Activated T-cell treated with anti-CD3 and anti-CD28 coated beads for 4 hours (primary cell): ENCODE results near the gene UBE2E2.

Experiments used
- DNase-seq: peaks from one replicate; pipeline ENCODE4 v3.0.0-alpha.2; 2020

UBE2E2 gene

DNA sequence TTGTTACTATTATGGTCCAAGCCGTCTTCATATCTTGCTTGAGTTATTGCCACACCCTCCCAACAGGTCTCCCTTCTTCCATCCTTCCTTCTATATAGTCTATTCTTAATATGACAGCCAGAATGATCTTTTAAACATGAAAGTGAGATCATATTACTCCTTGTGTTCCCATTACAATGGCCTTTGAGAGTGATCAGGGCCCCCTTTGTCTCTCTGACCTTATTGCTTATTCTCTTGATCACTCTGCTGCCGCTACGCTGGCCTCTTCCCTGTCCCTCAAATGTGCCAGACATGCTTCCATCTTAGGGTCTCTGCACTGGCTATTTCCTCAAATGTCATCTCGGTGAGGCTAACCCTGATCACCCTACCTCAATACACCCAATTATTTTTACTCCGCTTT is 38.1 kb downstream of the UBE2E2 start:
- no peak for DNase-seq

DNA sequence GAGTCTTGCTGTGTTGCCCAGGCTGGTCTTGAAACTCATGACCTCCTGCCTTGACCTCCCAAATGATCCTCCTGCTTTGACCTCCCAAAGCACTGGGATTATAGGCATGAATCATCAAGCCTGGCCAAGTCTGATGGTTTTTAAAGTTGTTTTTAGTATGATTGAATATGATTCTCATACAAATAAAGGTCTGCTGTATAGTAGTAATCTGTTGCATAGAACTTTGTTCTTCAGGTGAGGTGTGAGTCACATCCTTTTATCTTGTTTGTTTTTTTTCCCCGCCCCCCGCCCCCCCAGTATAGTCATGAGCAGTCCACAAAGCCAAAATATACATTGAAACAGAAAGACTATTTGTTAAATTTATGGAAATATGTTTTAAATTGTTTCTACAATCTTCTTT is 39.0 kb downstream of the UBE2E2 start:
- no peak for DNase-seq

DNA sequence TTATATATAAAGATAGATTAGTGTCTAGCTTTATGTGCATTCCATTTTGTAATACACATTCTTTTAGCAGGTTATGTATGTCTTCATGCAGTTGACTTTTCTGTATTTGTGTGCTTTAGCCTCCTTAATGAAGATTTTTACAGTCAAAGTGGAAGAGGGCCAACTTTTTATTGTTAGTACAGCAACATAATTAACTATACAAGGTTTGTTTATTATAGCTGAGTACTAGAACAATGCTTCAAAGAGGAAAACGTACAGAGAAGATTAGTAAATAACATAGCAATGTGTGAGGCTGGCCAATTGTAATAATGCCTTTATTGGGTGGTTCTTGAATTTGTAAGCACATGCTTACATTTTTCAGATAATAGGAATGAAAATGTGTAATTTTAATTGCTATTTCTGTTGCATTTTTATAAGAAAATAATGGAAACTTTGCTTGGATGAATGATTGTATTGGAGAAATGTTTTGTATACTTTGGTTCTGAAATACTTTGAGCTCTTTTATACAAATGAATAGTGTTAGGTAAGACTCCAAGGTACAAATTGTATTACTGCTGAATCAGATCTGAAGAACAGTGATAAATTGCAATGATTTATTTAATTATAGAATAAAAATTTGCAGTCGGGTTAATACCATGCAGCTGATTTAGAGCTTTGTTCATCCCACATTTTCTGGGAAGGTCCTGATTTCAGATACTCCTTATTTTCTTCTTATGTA is 41.4 kb downstream of the UBE2E2 start:
- DNase-seq: no peak

- DNase-seq: no peak
Measured at GRCh38 chr3:23246651-23247050, 43.5 kb downstream of the UBE2E2 start.

DNA sequence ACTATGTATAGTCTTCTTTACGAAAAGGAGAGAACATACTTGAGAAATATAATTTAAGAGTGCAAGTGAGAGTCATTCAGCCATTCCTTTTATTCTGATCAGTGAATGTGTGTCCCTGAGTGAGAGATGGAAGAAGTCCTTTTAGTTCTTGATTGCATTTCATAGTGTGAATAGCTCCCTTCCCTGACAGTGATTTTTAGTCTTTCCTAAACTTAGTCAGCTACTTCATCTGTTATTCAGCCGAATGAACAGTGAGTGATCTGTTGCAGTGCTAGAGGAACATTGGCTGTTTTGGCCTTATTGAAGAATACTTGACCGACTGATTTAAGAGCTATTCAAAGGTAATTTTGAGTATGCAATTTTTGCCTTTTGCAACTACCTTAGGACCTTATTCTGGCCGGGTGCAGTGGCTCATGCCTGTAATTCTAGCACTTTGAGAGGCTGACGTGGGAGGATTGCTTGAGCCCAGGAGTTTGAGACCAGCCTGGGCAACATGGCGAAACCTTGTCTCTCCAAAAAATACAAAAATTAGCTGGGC is 45.5 kb downstream of the UBE2E2 start:
- no peak for DNase-seq

DNA sequence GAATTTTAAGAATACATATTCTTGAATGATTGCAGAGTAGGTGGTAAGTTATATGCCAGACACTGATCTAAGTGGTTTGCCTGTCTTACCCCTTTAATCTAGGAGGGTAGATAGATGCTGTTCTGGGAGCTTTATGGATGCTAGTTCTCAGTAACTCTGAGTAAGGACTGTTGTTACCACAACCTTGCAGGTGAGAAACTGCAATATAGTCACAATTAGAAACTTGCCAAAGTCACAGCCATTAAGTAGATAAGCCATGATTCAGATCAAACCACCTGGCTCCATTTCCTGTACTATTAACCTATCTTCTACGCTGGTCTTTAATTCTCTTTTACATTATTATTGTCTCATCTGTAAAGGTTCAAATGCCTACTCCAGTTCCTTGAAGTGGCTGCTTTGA is 46.8 kb downstream of the UBE2E2 start:
- no peak for DNase-seq

- DNase-seq: no peak
Measured at GRCh38 chr3:23252122-23252521, 49.0 kb downstream of the UBE2E2 start.

DNA sequence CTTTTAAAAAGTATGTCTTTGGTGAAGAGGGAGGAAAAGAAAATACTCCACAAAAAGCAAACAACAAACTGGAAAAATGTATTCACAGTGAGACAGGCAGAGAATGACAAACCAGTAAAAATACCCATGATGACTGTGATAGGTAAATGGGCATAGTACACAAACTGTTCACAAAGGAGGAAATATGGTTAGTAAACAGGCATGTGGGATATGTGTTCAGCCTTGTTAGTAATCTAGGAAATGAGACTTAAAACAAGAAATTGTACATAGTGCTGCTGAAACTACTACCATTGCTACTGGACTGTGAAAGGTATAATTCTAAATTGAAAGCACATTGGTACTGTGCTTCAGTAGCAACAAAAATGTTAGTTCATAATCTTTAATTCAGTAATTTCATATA is 50.1 kb downstream of the UBE2E2 start:
- DNase-seq: no peak

- DNase-seq: no peak
Measured at GRCh38 chr3:23254282-23254681, 51.2 kb downstream of the UBE2E2 start.

GRCh38 chr3:23254835-23255234 is 51.7 kb downstream of the UBE2E2 start:
- DNase-seq: no peak

DNA sequence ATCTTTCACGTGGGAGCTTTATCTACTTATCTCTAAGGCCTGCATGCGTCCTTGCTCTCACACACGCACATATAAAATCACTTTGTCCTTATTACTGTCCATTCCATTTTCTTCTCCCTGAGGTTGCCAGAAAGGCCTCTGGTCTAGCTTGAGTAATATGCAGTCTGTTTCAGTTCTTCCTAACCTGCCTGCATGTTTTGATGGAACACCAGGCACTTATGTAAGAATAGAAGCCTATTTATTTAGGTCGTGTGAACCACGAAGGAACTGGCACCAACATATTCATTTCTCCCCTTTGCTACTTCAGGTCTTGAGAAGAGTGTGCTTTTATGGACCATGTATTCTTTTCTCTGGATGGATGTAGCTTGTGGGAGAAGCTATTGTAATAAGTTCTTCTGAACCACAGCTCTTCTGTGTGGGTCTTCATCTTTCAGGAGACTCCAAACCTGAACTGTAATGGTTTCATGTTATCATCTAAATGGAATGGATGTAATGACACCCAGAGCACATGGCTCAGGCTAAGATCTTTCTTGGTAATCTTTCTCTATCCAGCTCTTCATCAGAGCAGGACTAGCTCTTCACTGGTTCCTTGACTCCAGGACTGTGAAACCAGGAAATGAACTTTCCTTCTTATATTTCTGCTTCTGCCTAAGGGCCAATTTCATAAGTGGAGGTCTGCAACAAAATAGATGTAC is 53.8 kb downstream of the UBE2E2 start:
- DNase-seq: no peak

DNA sequence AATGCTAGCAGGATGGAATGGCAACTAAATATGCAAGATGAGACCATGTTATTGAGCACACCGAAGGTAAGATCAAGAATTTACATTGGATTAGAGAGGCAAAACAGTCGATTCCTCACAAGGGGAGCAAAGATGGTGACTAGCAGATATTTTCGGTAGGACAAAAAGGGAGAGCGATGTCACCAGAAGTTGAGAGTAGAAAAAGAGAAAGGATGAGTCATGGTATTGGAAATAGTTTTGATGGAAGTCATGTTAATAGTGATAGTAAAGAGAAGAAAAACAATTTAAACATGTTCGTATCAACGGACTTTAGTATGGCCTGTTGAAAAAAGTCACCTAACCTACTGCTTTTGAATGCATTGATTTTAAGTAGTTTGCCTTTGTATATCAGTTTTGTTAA is 55.0 kb downstream of the UBE2E2 start:
- no peak for DNase-seq

GRCh38 chr3:23259515-23259914 is 56.4 kb downstream of the UBE2E2 start:
- no peak for DNase-seq

- DNase-seq: no peak
Measured at GRCh38 chr3:23262766-23263165, 59.6 kb downstream of the UBE2E2 start.

DNA sequence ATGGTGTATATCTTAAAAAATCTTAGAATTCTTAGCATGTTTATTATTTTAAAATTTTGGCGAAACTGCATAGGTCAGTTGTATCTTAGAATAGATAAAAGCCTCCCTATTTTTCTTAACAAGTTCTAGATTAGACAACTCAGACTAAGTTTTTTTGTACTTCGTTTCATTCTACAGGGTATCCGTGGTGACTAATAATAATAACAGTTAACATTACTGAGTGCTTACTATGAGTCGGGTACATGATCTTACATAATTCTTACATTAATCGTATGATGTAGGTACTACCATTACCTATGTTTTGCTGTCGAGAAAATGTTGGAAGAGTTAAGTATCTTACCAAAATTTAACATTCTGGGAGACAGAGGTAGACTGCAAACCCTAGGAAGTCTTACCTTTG is 60.7 kb downstream of the UBE2E2 start:
- no peak for DNase-seq

GRCh38 chr3:23264413-23264812 is 61.3 kb downstream of the UBE2E2 start:
- no peak for DNase-seq

- DNase-seq: no peak
Measured at GRCh38 chr3:23270423-23270822, 67.3 kb downstream of the UBE2E2 start.

GRCh38 chr3:23271876-23272741 is 69.0 kb downstream of the UBE2E2 start:
- DNase-seq: no peak

DNA sequence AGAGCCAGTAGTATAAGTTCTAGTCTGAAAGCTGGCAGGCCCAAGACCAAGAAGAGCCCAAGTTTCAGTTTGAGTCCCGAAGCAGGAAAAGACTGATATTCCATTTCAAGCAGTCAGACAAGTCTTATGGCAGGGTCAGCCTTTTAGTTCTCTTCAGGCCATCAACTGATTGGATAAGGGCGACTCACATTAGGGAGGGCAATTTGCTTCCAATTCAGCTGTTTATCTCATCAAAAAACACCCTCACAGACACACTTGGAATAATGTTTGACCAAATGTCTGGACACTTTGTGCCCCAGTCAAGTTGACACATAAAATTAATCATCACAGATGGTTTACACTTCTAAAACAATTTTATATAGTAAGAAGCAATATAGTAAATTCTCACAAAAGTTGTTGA is 69.7 kb downstream of the UBE2E2 start:
- no peak for DNase-seq

DNA sequence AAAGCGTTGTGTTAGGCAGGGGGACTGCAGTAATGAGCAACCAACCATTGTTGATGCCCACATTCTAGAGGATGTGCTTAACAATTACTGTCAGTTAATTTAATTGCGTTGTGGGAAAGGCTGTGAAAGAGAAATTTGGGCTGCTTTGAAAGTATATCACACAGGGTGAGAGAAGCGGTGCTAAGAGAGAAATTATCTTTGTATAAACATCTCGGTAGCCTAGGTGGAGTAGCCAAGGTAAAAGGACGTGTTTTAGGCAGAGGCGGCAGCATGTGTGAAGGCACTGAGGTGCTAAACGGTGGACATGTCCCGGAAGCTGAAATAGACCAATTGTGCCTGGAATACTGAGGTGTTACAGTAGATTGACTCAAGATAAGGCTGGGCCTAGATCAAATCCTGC is 71.9 kb downstream of the UBE2E2 start:
- no peak for DNase-seq

- DNase-seq: no peak
Measured at GRCh38 chr3:23275814-23276213, 72.7 kb downstream of the UBE2E2 start.

DNA sequence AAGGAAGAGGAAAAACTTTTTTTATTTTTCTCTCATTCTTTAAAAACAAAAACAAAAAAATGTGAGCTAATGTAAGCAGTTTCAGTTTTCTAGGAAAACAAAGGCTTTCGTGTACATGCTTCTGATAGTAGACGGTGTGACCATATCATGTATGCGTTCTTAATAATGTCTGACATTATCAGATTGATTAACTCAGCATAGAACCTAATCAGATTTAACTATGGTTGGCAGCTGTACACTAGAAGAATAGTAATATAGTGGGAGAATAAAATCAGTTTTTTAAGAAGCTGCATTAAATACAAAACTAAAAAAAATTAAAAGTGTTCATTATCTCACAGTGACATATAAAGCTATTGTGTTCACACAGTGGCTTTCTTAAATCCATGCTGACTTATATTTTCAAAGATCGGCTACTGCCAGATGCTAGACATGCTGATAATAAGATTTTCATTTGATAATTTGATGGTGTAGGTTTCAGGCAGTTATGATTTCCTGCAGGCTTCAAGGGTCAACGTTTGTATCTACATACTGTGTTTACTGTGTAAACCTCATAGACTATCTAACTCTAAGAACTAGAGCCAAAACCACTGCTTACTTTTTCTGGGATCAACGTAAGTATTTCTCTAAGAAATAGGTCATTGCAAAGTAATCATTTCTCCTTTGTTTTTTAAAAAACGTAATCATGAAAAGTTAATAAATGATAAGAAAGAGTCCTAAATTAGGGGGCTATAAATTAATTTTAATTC is 74.0 kb downstream of the UBE2E2 start:
- no peak for DNase-seq

DNA sequence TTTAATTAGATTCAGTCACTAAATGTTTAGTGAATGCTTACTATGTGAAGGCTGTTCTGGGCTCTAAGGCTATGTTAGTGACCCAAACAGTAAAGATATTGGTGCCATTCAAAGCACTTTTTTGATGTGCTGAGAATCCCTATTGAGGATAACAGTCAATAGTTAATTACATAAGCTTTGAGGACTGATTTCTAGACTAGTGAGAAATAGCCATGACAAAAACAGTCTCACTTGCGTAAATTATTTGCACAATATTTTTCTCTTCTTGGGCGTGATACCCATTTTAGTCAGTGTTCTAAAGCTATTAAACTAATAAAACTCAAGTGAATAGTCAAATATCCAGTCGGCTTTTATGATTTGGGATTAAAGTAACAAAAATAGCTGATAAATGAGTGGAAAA is 74.6 kb downstream of the UBE2E2 start:
- DNase-seq: no peak
